ENCODE measurements around the gene PRKAA1.

The PRKAA1 gene

DNA sequence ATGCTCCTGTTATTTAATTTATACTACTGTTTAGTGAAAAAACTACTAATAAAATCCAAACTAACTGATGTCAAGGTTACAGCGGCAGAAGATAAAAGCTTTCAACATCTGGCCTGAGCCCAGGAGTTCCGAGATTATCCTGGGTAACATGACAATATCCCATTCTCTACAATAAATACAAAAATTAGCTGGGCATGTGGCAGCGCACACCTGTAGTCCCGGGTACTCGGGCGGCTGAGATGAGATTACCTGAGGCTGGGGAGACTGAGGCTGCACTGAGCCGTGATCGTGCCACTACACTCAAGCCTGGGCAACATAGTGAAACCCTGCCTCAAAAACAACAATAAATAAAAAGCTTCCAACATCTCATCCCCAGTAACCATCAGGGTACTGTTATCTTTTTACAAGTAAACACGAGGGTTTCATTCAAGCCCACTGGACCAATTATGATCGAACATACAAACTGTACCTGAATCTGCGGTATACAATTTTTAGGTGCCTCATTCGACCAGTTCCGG, 35.6 kb upstream of the PRKAA1 start:
- H3K4me2 ChIP-seq (ENCODE audit: low read length): peak overlapping the region; percentile 82
- H4K20me1 ChIP-seq (ENCODE audit: insufficient read depth, low read length): no peaks in the 10 kb centered on the region
- H3F3A ChIP-seq (ENCODE audit: insufficient read depth, low read length): 0 out of 2 replicates have a peak, but pooled peaks cover 1% of the 10 kb centered on the region
- peaks cover 60% of the 10 kb centered on the region for H3K36me3 ChIP-seq (ENCODE audit: insufficient read depth, low read length)
- no peaks in the 10 kb centered on the region for H3K9me2 ChIP-seq (ENCODE audit: low read depth, low read length)
- H3K4me3 ChIP-seq (ENCODE audit: low read depth, low read length, poor library complexity, severe bottlenecking): peak overlapping the region; percentile 92
- peak overlapping the region; percentile 95 for H3K9ac ChIP-seq (ENCODE audit: low read length)
- TF ChIP-seq EZH2 (IDR thresholded peaks at IDR 0.05; ENCODE audit: borderline replicate concordance, low read length): no peak
- TF ChIP-seq, protein P1, sequence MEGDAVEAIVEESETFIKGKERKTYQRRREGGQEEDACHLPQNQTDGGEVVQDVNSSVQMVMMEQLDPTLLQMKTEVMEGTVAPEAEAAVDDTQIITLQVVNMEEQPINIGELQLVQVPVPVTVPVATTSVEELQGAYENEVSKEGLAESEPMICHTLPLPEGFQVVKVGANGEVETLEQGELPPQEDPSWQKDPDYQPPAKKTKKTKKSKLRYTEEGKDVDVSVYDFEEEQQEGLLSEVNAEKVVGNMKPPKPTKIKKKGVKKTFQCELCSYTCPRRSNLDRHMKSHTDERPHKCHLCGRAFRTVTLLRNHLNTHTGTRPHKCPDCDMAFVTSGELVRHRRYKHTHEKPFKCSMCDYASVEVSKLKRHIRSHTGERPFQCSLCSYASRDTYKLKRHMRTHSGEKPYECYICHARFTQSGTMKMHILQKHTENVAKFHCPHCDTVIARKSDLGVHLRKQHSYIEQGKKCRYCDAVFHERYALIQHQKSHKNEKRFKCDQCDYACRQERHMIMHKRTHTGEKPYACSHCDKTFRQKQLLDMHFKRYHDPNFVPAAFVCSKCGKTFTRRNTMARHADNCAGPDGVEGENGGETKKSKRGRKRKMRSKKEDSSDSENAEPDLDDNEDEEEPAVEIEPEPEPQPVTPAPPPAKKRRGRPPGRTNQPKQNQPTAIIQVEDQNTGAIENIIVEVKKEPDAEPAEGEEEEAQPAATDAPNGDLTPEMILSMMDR (IDR thresholded peaks at IDR 0.05; ENCODE audit: low read length): no peak
- peak overlapping the region; percentile 77 for H3K27ac ChIP-seq (ENCODE audit: low read depth, low read length, poor library complexity, severe bottlenecking)
- H3K9me3 ChIP-seq (ENCODE audit: low read length): no peaks in the 10 kb centered on the region
- H3K27me3 ChIP-seq (ENCODE audit: insufficient read depth, low read length): no peaks in the 10 kb centered on the region
- peaks cover 36% of the 10 kb centered on the region for H3K4me1 ChIP-seq (ENCODE audit: insufficient read depth, low read length, severe bottlenecking)
- no peak overlapping the region for H2AFZ ChIP-seq (ENCODE audit: low read length)
- peaks cover 31% of the 10 kb centered on the region for H3K79me2 ChIP-seq (ENCODE audit: insufficient read depth, low read length)

DNA sequence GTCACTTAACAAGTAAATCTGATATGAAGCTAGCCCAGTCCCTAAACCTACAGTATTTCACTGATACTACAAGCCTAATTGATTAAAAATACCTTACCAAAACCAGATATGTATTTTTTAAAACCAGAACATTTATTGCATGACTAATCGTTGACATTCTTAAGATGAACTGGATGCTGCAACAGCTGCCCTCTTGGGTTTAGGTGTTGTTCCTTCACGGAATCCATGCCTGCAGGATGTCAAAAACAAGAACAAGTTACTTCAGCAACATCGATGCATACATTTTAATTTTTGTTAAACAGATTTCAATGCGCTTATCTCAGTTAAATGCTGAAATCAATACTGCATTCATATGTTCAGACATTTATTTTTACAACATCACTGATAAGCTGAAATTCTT, 34.2 kb upstream of the PRKAA1 start:
- Histone ChIP-seq H3K27ac (ENCODE audit: low read depth, low read length, poor library complexity, severe bottlenecking) (no peak overlapping the region), H3K9me2 (ENCODE audit: low read depth, low read length) (no peaks in the 10 kb centered on the region), H3K9me3 (ENCODE audit: low read length) (no peaks in the 10 kb centered on the region), H3F3A (ENCODE audit: insufficient read depth, low read length) (0 out of 2 replicates have a peak, but pooled peaks cover 9% of the 10 kb centered on the region), H2AFZ (ENCODE audit: low read length) (no peak overlapping the region), H3K4me1 (ENCODE audit: insufficient read depth, low read length, severe bottlenecking) (peaks cover 36% of the 10 kb centered on the region), H3K4me2 (ENCODE audit: low read length) (peak overlapping the region; percentile 82; the same call in 1 of the 2 replicates), H3K79me2 (ENCODE audit: insufficient read depth, low read length) (peaks cover 31% of the 10 kb centered on the region), H4K20me1 (ENCODE audit: insufficient read depth, low read length) (no peaks in the 10 kb centered on the region), H3K4me3 (ENCODE audit: low read depth, low read length, poor library complexity, severe bottlenecking) (peak overlapping the region; percentile 92), H3K9ac (ENCODE audit: low read length) (peak overlapping the region; percentile 9; the same call in 1 of the 2 replicates), H3K36me3 (ENCODE audit: insufficient read depth, low read length) (peaks cover 75% of the 10 kb centered on the region), H3K27me3 (ENCODE audit: insufficient read depth, low read length) (no peaks in the 10 kb centered on the region)
- TF ChIP-seq, protein P1 (IDR thresholded peaks at IDR 0.05; ENCODE audit: low read length): no peak
- TF ChIP-seq EZH2 (IDR thresholded peaks at IDR 0.05; ENCODE audit: borderline replicate concordance, low read length): no peak

DNA sequence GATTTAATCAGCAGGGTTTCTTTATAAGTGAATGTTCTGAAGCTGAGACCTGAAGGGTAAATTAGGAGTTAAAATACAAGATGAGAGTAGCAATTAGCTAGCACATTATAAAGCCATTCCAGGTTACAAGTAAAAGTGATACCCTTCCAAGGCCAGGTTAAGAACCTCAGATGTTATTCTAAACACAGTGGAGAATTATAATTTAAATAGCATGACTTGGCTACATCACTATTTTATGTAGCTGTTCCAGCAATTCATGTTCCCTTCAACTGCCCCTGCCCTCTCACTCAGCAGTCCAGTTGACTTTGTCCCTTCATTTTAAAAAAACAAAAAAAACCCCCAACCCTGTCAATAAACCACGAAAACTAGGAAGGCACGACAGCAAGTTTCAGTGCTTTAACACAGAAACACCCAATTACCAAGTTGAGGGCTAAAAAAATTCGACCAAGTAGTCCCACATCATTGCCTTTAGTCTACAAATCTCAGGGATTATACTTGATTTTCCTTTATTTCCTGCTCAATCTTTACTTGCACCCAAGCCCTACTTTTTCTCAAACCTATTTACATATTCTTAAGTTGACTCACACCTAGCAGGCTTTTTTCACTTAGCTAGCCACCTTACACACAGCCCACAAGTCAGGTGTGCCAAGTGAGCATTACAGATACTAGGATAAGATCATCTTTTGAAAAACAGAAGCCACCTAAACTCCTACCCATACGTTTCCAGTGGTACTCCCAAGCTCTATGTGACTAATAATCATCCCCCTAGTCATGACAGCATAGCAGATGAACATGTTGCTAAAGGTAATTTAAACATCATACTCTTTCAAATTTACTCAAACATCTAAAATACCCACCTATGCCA, 33.4 kb upstream of the PRKAA1 start:
- Histone ChIP-seq H4K20me1 (ENCODE audit: insufficient read depth, low read length) (no peaks in the 10 kb centered on the region), H3K36me3 (ENCODE audit: insufficient read depth, low read length) (peaks cover 82% of the 10 kb centered on the region), H3K4me2 (ENCODE audit: low read length) (peak overlapping the region; percentile 82; the same call in 1 of the 2 replicates)

More for the DNA sequence above, 33.4 kb upstream of the PRKAA1 start:
- Histone ChIP-seq H3F3A (ENCODE audit: insufficient read depth, low read length) (0 out of 2 replicates have a peak, but pooled peaks cover 9% of the 10 kb centered on the region), H3K9ac (ENCODE audit: low read length) (peak overlapping the region; percentile 9; the same call in 1 of the 2 replicates), H3K9me2 (ENCODE audit: low read depth, low read length) (no peaks in the 10 kb centered on the region), H3K79me2 (ENCODE audit: insufficient read depth, low read length) (peaks cover 31% of the 10 kb centered on the region), H2AFZ (ENCODE audit: low read length) (no peak overlapping the region), H3K4me3 (ENCODE audit: low read depth, low read length, poor library complexity, severe bottlenecking) (no peak overlapping the region), H3K9me3 (ENCODE audit: low read length) (no peaks in the 10 kb centered on the region), H3K4me1 (ENCODE audit: insufficient read depth, low read length, severe bottlenecking) (peaks cover 36% of the 10 kb centered on the region), H3K27ac (ENCODE audit: low read depth, low read length, poor library complexity, severe bottlenecking) (no peak overlapping the region), H3K27me3 (ENCODE audit: insufficient read depth, low read length) (no peaks in the 10 kb centered on the region)
- no peak for TF ChIP-seq EZH2 (IDR thresholded peaks at IDR 0.05; ENCODE audit: borderline replicate concordance, low read length)
- TF ChIP-seq, protein P1 (IDR thresholded peaks at IDR 0.05; ENCODE audit: low read length): no peak

All from OCI-LY1 (cell line).